Measurements from ENCODE around the gene WDR91. TPM values are rescaled to one million over a fixed set of nuclear protein-coding genes. Genes with fewer than 3 reads are reported as not detected.

WDR91 gene
- total RNA-seq, result 10 to 100 TPM; 28.0 to 47.8 TPM
- 10 to 100 TPM; 11.3 to 15.1 TPM for polyA plus RNA-seq
- long read RNA-seq, donor 1, full-length matches to known transcripts, result 7 of 7 reads
- long read RNA-seq, donor 1, partial matches to known transcripts, result 0 of 7 reads
- long read RNA-seq, donor 1, other reads (novel, unspliced or antisense), result 0 of 7 reads
- long read RNA-seq, donor 2, full-length matches to known transcripts, result 2 of 14 reads
- long read RNA-seq, donor 2, partial matches to known transcripts, result 12 of 14 reads
- long read RNA-seq, donor 2, other reads (novel, unspliced or antisense), result 0 of 14 reads
- long read RNA-seq, donor 3, full-length matches to known transcripts, result 4 of 4 reads
- long read RNA-seq, donor 3, partial matches to known transcripts, result 0 of 4 reads
- long read RNA-seq, donor 3, other reads (novel, unspliced or antisense), result 0 of 4 reads
- long read RNA-seq, donor 4, partial matches to known transcripts, result 0 of 1 reads
- long read RNA-seq, donor 4, other reads (novel, unspliced or antisense), result 0 of 1 reads
- long read RNA-seq, donor 5, full-length matches to known transcripts, result 4 of 10 reads
- long read RNA-seq, donor 5, partial matches to known transcripts, result 6 of 10 reads
- long read RNA-seq, donor 5, other reads (novel, unspliced or antisense), result 0 of 10 reads

GRCh38 chr7:135211179-135211945 is at the start of gene WDR91:
WDR91 (minus strand) TSS chr7:135211526; CDS start chr7:135211502, 24 bp downstream.
- no peak for TF ChIP-seq CTCF (IDR thresholded peaks at IDR 0.05; ENCODE audit: control extremely low read depth, extremely low read depth)
- no peaks in the 10 kb centered on the region for H3K27me3 ChIP-seq (ENCODE audit: control insufficient read depth in 3 of 3, insufficient read depth in 3 of 3, low read length in 2 of 3)
- peaks cover 0 to 13% (median 5%) of the 10 kb centered on the region in 4 donors for H3K36me3 ChIP-seq (ENCODE audit: control insufficient read depth in 4 of 4, insufficient read depth in 4 of 4, low read length in 4 of 4)
- H3K27ac ChIP-seq (ENCODE audit: low read depth in 1 of 2, low read length in 1 of 2), result peak within 1 kb of the TSS; percentile 68 to 100
- DNase-seq (peak; percentile 95 to 98 (median 97)), ATAC-seq (ENCODE audit: insufficient read depth, low FRiP score) (peak; percentile 99)
- 0 to 1% methylated on average over 59 to 82 of the region's 82 CpGs for WGBS, 2 donors
- H3K4me3 ChIP-seq, result peak within 1 kb of the TSS; percentile 89
- no peaks in the 10 kb centered on the region for H3K9me3 ChIP-seq (ENCODE audit: control insufficient read depth in 4 of 4, insufficient read depth in 3 of 4, low read length in 3 of 4)
- H3K4me1 ChIP-seq (ENCODE audit: control insufficient read depth in 5 of 5, insufficient read depth in 5 of 5, low read length in 5 of 5), result peaks cover 0 to 31% (median 17%) of the 10 kb centered on the region in 5 donors
- H3K9ac ChIP-seq (ENCODE audit: insufficient read depth in 1 of 2, low read length in 2 of 2), result peak within 1 kb of the TSS; percentile 96 to 97

GRCh38 chr7:135260470-135260869 is 49.1 kb upstream of the WDR91 start:
- 86 to 96% methylated on average over 2 of the region's 2 CpGs for WGBS, 2 donors
- H3K27ac ChIP-seq (ENCODE audit: low read depth in 1 of 2, low read length in 1 of 2), result no peak overlapping the region
- no peak for ATAC-seq (ENCODE audit: insufficient read depth, low FRiP score)

GRCh38 chr7:135259702-135260101 is 48.4 kb upstream of the WDR91 start:
- H3K27ac ChIP-seq (ENCODE audit: low read depth in 1 of 2, low read length in 1 of 2), result no peak overlapping the region
- ATAC-seq (ENCODE audit: insufficient read depth, low FRiP score), result no peak
- peaks cover 0 to 5% (median 0%) of the 10 kb centered on the region in 4 donors for H3K9me3 ChIP-seq (ENCODE audit: control insufficient read depth in 4 of 4, insufficient read depth in 3 of 4, low read length in 3 of 4)
- H3K27me3 ChIP-seq (ENCODE audit: control insufficient read depth in 3 of 3, insufficient read depth in 3 of 3, low read length in 2 of 3), result no peaks in the 10 kb centered on the region
- no peak overlapping the region for H3K9ac ChIP-seq (ENCODE audit: insufficient read depth in 1 of 2, low read length in 2 of 2)
- DNase-seq, result no peak
- no peak for TF ChIP-seq CTCF (IDR thresholded peaks at IDR 0.05; ENCODE audit: control extremely low read depth, extremely low read depth)
- H3K4me3 ChIP-seq, result no peak overlapping the region
- H3K4me1 ChIP-seq (ENCODE audit: control insufficient read depth in 5 of 5, insufficient read depth in 5 of 5, low read length in 5 of 5), result peaks cover 0 to 22% (median 11%) of the 10 kb centered on the region in 5 donors
- 88 to 92% methylated on average over 6 of the region's 6 CpGs for WGBS, 2 donors
- H3K36me3 ChIP-seq (ENCODE audit: control insufficient read depth in 4 of 4, insufficient read depth in 4 of 4, low read length in 4 of 4), result no peaks in the 10 kb centered on the region

More at GRCh38 chr7:135260470-135260869, 49.1 kb upstream of the WDR91 start:
- H3K4me3 ChIP-seq, result no peak overlapping the region
- no peak overlapping the region for H3K9ac ChIP-seq (ENCODE audit: insufficient read depth in 1 of 2, low read length in 2 of 2)
- peaks cover 0 to 5% (median under 1%) of the 10 kb centered on the region in 4 donors for H3K9me3 ChIP-seq (ENCODE audit: control insufficient read depth in 4 of 4, insufficient read depth in 3 of 4, low read length in 3 of 4)
- peak in 2 of 3 donors; percentile 17 to 27 for DNase-seq
- H3K4me1 ChIP-seq (ENCODE audit: control insufficient read depth in 5 of 5, insufficient read depth in 5 of 5, low read length in 5 of 5), result peaks cover 0 to 21% (median 7%) of the 10 kb centered on the region in 5 donors
- no peaks in the 10 kb centered on the region for H3K27me3 ChIP-seq (ENCODE audit: control insufficient read depth in 3 of 3, insufficient read depth in 3 of 3, low read length in 2 of 3)
- no peak for TF ChIP-seq CTCF (IDR thresholded peaks at IDR 0.05; ENCODE audit: control extremely low read depth, extremely low read depth)
- no peaks in the 10 kb centered on the region for H3K36me3 ChIP-seq (ENCODE audit: control insufficient read depth in 4 of 4, insufficient read depth in 4 of 4, low read length in 4 of 4)

Measured in lung (tissue), 16 donors.